T-helper 2 cell treated with Interferon-gamma antibody and Interleukin-4, amounts not matched to agents 5 μg/mL and 100 μg/mL, for 36 hours (primary cell): ENCODE results near the gene PRSS38.

Experiments
- DNase-seq: peaks from one replicate; pipeline ENCODE4 v3.0.0; 2021; ENCODE audit warnings: low spot score
- H3K27ac Mint-ChIP-seq: one replicate; pipeline ENCODE4 v1.8.0; 2021; ENCODE audit warnings: mild to moderate bottlenecking, mixed read lengths
- H3K27me3 Mint-ChIP-seq: one replicate; pipeline ENCODE4 v1.8.0; 2021; ENCODE audit warnings: low read depth, mixed read lengths
- H3K36me3 Mint-ChIP-seq: one replicate; pipeline ENCODE4 v1.8.0; 2021; ENCODE audit warnings: low read depth, mixed read lengths
- H3K4me1 Mint-ChIP-seq: one replicate; pipeline ENCODE4 v1.8.0; 2021; ENCODE audit warnings: low read depth, mixed read lengths
- H3K4me3 Mint-ChIP-seq: one replicate; pipeline ENCODE4 v1.8.0; 2022; ENCODE audit warnings: mild to moderate bottlenecking, moderate library complexity, mixed read lengths
- H3K9me3 Mint-ChIP-seq: one replicate; pipeline ENCODE4 v1.8.0; 2021; ENCODE audit warnings: mixed read lengths

Gene PRSS38

DNA sequence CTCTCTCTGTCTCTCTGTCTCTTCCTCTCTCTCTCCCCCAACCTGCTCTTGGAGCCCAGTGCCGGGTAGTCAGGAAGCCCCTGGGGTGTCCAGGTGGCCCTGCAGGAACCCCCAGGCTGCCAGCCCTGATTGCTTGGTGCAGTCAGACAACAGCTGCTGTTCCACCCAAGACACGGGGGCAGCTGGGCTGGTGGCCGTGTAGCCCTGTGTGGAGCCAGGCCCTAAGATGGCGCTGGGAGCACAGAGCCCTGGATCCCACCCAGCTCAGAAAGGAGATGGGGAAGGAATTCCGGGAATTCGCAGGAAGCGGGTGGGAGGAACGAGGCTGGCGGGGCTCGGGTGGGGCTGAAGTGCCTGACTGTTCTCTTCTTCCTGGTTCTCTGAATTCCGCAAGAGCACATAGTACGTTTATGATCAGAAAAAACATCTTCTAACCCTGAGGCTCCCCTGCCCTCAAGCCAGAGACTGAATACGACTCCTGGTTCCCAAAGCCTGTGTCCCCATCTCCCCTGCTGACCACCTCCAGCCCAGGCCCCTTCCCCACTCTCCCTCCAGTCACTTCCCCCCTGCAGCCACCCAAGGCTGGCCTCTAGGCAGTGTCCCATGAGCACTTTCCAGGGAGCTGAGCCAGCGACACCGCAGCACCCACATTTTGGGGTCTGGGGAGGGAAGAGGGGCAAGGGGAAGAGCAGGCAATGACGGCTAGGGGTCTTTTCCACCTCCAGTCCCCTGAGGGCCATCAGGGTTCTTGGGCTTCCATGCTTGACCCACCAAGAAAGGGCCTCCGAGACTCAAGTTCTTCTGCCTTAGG is 77.2 kb downstream of the PRSS38 start:
- H3K4me1 Mint-ChIP-seq, result no peaks in the 10 kb centered on the region
- no peaks in the 10 kb centered on the region for H3K9me3 Mint-ChIP-seq
- H3K27ac Mint-ChIP-seq, result no peak overlapping the region
- H3K4me3 Mint-ChIP-seq, result no peak overlapping the region
- DNase-seq, result no peak
- H3K36me3 Mint-ChIP-seq, result no peaks in the 10 kb centered on the region
- no peaks in the 10 kb centered on the region for H3K27me3 Mint-ChIP-seq

DNA sequence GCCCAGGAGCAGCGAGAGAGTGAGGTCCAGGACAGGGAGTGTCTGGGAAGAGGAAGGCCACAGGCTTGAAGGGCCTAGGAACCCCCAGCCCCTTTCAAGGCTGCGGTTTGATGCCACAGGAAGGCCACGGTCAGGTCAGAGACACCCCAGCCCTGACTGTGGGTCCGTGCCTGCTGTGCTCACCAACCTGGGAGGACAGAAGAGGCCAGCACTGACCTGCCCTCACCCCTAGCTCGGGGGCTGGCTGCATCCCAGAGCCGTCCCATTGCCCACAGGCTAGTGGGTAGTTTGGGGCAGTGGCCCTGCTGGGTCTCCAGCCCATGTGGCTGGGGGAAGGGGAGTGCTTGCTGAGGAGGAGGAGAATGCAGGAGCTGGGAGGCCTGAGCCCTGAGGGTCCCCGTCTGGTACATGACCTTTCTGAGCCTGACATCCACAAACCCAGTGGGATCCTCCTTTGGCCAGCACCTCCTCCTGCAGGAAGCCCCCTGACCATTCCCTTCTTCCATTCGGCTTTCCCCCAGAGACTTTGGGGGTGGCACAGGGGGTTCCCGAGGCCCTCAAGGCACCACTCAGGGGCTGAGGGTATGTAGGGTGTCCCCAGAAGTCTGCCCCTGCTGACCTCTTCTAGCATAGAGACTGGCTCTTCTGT is 77.9 kb downstream of the PRSS38 start:
- Mint-ChIP-seq H3K27ac (no peak overlapping the region), H3K36me3 (no peaks in the 10 kb centered on the region), H3K9me3 (no peaks in the 10 kb centered on the region), H3K4me3 (no peak overlapping the region), H3K4me1 (no peaks in the 10 kb centered on the region), H3K27me3 (no peaks in the 10 kb centered on the region)
- DNase-seq, result no peak

- no peak for DNase-seq
- Mint-ChIP-seq H3K27me3 (no peaks in the 10 kb centered on the region), H3K4me1 (no peaks in the 10 kb centered on the region), H3K9me3 (no peaks in the 10 kb centered on the region), H3K36me3 (no peaks in the 10 kb centered on the region), H3K4me3 (no peak overlapping the region), H3K27ac (no peak overlapping the region)
These were observed 78.7 kb downstream of the PRSS38 start for GRCh38 chr1:227893949-227894721.

DNA sequence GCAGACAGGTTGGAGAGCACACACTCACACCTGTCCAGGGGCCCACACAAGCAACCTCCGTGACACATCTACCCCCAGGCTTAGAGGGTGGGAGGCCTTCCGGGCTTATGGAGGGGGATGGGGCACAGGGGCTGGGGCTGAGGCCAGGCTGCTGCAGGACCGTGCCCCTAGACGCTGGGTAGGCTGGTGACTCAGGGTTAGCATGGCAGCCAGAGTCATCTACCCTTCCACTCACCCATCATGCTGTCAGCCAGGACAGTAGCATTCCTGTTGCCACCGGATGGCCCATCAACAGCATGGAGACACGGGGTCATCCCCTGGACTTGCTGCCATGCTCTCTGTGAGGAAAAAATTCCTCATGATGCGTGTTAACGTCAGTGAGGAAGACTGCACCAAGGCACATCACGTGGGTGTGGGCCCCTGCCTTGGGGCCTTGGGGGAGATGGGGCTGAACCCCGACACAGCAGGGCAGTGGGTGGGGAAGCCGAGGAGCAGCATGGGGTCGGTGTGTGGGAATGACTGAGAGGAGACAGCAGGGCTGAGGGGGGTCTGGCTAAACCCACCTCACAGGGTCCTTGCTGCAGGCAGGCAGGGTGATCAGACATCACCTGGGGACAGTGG is 79.5 kb downstream of the PRSS38 start:
- DNase-seq, result no peak
- Mint-ChIP-seq H3K9me3 (no peaks in the 10 kb centered on the region), H3K4me3 (no peak overlapping the region), H3K27ac (no peak overlapping the region), H3K4me1 (no peaks in the 10 kb centered on the region), H3K27me3 (no peaks in the 10 kb centered on the region), H3K36me3 (no peaks in the 10 kb centered on the region)
